ENCODE measurements around the gene NAXD. TPM values are rescaled to one million over a fixed set of nuclear protein-coding genes. Genes with fewer than 3 reads are reported as not detected.
"Not testable (repeated sequence)": the region's sequence is repeated elsewhere in the genome, so short reads cannot be mapped to it uniquely, and the experiment has no call there.

NAXD gene
- total RNA-seq, 4 donors from 2014 or later, result 29.5 to 45.3 (median 36.0) TPM

DNA sequence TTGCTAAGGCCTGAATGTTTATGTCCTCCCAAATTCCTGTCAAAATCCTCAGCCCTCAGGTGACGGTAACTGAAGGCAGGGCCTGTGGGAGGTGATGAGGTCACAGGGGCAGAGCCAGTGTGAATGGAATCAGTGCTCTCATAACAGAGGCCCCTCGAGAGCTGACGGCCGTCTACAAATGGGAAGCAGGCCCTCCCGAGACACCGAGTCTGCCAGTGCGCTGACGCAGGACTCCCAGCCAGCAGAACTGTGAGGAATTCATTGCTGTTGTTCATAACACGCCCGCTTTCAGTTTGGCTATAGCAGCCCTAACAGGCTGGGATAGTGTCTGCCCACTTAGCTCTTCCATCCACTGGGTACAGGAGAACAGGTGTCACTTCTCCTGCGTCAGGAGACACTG is 49.3 kb downstream of the NAXD start:
- Histone ChIP-seq H3K4me3 (no peak overlapping the region), H3K27me3 (no peaks in the 10 kb centered on the region), H3K4me1 (no peaks in the 10 kb centered on the region), H3K36me3 (peaks cover 0 to 99% of the 10 kb centered on the region in 2 donors), H3K9me3 (peaks cover 0 to 3% (median 0%) of the 10 kb centered on the region in 3 donors), H3K27ac (no peak overlapping the region)
- WGBS, 2 donors (ENCODE audit: low coverage in 1 of 2), result 82 to 94% methylated on average over 4 to 8 of the region's 11 CpGs
- no peak for ATAC-seq
- TF ChIP-seq POLR2A (IDR thresholded peaks at IDR 0.05) (no peak), EP300 (IDR thresholded peaks at IDR 0.05) (no peak), POLR2AphosphoS5 (IDR thresholded peaks at IDR 0.05) (no peak)

DNA sequence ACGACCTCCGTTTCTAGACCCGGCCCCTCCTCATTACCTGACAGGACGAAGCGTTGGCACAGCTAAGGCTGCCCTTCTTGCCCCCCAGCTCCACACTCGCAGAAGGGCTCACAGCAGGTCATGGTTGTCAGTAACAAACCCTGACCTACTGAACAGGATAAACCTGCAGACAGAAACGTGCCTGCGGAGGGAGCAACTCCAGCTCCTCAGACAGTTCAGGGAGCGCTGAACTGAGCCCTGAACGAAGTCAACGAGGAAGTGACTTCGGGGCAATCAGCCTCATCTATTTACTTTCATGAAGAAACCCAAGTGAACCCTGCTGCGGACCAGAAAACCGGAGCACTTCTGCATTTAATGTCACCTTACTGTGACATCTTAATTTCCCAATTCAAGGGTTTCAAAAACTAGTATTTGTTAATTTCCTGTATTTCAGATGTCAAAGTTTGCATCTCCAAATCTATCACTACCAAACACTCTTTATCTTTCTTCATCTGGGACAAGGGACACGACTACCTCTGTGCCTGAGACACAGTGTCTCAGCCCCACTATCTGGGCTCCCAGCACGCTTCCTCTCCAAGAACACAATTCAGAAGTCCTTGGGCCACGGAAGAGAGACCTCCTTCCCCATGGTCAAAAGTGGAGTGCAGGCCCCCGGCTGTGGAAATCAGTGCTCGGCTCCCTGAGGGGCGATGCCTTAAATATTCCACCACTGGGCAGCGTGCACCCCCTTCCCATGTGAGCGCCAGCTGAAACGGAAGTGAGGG is 50.3 kb downstream of the NAXD start:
- H3K9me3 ChIP-seq, result peaks cover 0 to 8% (median 0%) of the 10 kb centered on the region in 3 donors
- no peaks in the 10 kb centered on the region for H3K4me1 ChIP-seq
- H3K27ac ChIP-seq, result no peak overlapping the region
- H3K4me3 ChIP-seq, result no peak overlapping the region
- peaks cover 0 to 98% of the 10 kb centered on the region in 2 donors for H3K36me3 ChIP-seq
- H3K27me3 ChIP-seq, result no peaks in the 10 kb centered on the region
- ATAC-seq, result no peak
- TF ChIP-seq EP300 (IDR thresholded peaks at IDR 0.05) (no peak), POLR2A (IDR thresholded peaks at IDR 0.05) (no peak), POLR2AphosphoS5 (IDR thresholded peaks at IDR 0.05) (no peak)
- TF ChIP-seq, protein P1, sequence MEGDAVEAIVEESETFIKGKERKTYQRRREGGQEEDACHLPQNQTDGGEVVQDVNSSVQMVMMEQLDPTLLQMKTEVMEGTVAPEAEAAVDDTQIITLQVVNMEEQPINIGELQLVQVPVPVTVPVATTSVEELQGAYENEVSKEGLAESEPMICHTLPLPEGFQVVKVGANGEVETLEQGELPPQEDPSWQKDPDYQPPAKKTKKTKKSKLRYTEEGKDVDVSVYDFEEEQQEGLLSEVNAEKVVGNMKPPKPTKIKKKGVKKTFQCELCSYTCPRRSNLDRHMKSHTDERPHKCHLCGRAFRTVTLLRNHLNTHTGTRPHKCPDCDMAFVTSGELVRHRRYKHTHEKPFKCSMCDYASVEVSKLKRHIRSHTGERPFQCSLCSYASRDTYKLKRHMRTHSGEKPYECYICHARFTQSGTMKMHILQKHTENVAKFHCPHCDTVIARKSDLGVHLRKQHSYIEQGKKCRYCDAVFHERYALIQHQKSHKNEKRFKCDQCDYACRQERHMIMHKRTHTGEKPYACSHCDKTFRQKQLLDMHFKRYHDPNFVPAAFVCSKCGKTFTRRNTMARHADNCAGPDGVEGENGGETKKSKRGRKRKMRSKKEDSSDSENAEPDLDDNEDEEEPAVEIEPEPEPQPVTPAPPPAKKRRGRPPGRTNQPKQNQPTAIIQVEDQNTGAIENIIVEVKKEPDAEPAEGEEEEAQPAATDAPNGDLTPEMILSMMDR (IDR thresholded peaks at IDR 0.05), result no peak
- WGBS, 2 donors (ENCODE audit: low coverage in 1 of 2), result 91 to 95% methylated on average over 10 to 11 of the region's 23 CpGs

DNA sequence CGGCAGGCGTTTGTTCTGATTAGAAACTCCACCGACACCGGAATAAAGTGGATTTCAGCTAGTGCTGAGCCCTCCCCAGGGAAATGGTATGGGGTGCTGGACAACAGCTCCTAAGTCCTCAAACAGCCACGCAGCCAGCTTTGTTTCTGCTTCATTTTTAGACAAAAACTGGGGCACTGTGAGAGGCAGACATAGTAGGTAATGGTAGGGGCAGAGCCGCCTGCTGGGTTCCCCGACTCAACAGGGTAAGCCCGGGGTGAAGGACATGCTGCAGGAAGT is 50.8 kb downstream of the NAXD start:
- Histone ChIP-seq H3K27ac (no peak overlapping the region), H3K4me3 (no peak overlapping the region), H3K36me3 (peaks cover 0 to 96% of the 10 kb centered on the region in 2 donors), H3K4me1 (no peaks in the 10 kb centered on the region), H3K9me3 (peaks cover 0 to 8% (median 0%) of the 10 kb centered on the region in 3 donors), H3K27me3 (no peaks in the 10 kb centered on the region)
- WGBS, 2 donors (ENCODE audit: low coverage in 1 of 2), result 63 to 92% methylated on average over 2 to 3 of the region's 8 CpGs
- TF ChIP-seq POLR2A (IDR thresholded peaks at IDR 0.05) (no peak), EP300 (IDR thresholded peaks at IDR 0.05) (no peak), POLR2AphosphoS5 (IDR thresholded peaks at IDR 0.05) (no peak)
- TF ChIP-seq, protein P1 (IDR thresholded peaks at IDR 0.05), result no peak
- no peak for ATAC-seq

DNA sequence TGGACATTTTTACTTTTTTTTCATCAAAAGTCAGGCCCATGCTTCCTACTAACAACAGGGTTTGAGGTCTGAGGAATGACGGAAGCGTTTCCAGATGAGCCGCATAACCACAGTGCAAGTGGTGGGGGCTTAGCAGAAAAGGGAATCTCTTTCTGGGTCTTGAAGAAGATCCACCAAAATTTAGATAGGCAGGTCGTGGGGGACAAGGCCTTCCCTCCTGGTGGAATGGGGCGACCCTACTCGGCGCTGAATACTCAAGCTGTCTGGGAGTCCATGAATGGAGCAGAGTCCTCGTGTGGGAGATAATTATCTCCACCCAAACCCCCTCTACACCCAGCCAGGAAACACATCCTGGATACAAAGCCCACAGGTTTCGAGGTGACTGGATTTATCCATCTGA is 53.7 kb downstream of the NAXD start:
- no peak overlapping the region for H3K27ac ChIP-seq
- no peaks in the 10 kb centered on the region for H3K27me3 ChIP-seq
- H3K4me3 ChIP-seq, result no peak overlapping the region
- ATAC-seq, result no peak
- no peaks in the 10 kb centered on the region for H3K4me1 ChIP-seq
- TF ChIP-seq EP300 (IDR thresholded peaks at IDR 0.05), result no peak
- TF ChIP-seq, protein P1 (IDR thresholded peaks at IDR 0.05), result no peak
- no peak for TF ChIP-seq POLR2AphosphoS5 (IDR thresholded peaks at IDR 0.05)
- no peak for TF ChIP-seq POLR2A (IDR thresholded peaks at IDR 0.05)
- peaks cover 0 to 8% (median 0%) of the 10 kb centered on the region in 3 donors for H3K9me3 ChIP-seq
- peaks cover 0 to 72% of the 10 kb centered on the region in 2 donors for H3K36me3 ChIP-seq
- 83 to 91% methylated on average over 4 to 8 of the region's 9 CpGs for WGBS, 2 donors (ENCODE audit: low coverage in 1 of 2)

DNA sequence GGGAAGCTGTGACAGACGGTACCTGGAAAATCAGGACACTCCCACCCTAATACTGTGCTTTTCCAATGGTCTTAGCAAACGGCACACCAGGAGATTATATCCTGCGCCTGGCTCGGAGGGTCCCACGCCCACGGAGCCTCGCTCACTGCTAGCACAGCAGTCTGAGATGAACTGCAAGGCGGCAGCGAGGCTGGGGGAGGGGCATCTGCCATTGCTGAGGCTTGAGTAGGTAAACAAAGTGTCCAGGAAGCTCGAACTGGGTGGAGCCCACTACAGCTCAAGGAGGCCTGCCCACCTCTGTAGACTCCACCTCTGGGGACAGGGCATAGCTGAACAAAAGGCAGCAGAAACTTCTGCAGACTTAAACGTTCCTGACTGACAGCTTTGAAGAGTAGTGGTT is 54.5 kb downstream of the NAXD start:
- H3K27ac ChIP-seq, H3K27me3 ChIP-seq, H3K9me3 ChIP-seq, H3K4me1 ChIP-seq, H3K4me3 ChIP-seq, ATAC-seq: not testable (repeated sequence)
- WGBS, 2 donors (ENCODE audit: low coverage in 1 of 2), result 95% methylated on average over 8 of the region's 11 CpGs; no CpG with 5 or more reads in 1 of the 2 donors
- H3K36me3 ChIP-seq, result peaks cover 0 to 67% of the 10 kb centered on the region in 2 donors

All from gastroesophageal sphincter (tissue), 4 donors.